HCT116 (cell line): ENCODE data around the gene MPI.
"Not testable (repeated sequence)": the region's sequence is repeated elsewhere in the genome, so short reads cannot be mapped to it uniquely, and the experiment has no call there.

ENCODE experiments used
- EZH2phosphoT487 ChIP-seq: fragments of 200-600 bp; IDR thresholded peaks from 2 replicates; pipeline ENCODE4 v1.6.1; 2018; ENCODE audit warnings: antibody characterized with exemption, borderline replicate concordance
- TF ChIP-seq, protein P1 (sequence below): IDR thresholded peaks from 2 replicates; pipeline ENCODE4 v1.6.1; 2012

DNA sequence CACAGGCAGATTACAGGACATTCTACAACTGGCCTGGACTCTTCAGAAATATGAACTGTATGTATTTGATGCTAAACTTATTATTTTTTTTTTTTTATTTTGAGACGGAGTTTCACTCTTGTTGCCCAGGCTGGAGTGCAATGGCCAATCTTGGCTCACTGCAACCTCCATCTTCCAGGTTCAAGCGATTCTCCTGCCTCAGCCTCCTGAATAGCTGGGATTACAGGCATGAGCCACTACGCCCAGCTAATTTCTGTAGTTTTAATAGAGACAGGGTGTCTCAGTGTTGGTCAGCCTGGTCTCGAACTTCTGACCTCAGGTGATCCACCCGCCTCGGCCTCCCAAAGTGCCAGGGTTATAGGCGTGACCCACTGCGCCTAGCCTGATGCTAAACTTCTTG is 24.0 kb downstream of the MPI start:
- TF ChIP-seq, protein P1, sequence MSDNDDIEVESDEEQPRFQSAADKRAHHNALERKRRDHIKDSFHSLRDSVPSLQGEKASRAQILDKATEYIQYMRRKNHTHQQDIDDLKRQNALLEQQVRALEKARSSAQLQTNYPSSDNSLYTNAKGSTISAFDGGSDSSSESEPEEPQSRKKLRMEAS = not testable (repeated sequence)
- TF ChIP-seq EZH2phosphoT487 = not testable (repeated sequence)
